G401.6 (cell line): ENCODE measurements around the gene FOXN3.

Experiments
- FAIRE-seq: peaks from 2 replicates; lab custom pipeline; 2012; peaks lifted over from hg19 to GRCh38; lab: Jason Lieb, UNC

The FOXN3 gene

DNA sequence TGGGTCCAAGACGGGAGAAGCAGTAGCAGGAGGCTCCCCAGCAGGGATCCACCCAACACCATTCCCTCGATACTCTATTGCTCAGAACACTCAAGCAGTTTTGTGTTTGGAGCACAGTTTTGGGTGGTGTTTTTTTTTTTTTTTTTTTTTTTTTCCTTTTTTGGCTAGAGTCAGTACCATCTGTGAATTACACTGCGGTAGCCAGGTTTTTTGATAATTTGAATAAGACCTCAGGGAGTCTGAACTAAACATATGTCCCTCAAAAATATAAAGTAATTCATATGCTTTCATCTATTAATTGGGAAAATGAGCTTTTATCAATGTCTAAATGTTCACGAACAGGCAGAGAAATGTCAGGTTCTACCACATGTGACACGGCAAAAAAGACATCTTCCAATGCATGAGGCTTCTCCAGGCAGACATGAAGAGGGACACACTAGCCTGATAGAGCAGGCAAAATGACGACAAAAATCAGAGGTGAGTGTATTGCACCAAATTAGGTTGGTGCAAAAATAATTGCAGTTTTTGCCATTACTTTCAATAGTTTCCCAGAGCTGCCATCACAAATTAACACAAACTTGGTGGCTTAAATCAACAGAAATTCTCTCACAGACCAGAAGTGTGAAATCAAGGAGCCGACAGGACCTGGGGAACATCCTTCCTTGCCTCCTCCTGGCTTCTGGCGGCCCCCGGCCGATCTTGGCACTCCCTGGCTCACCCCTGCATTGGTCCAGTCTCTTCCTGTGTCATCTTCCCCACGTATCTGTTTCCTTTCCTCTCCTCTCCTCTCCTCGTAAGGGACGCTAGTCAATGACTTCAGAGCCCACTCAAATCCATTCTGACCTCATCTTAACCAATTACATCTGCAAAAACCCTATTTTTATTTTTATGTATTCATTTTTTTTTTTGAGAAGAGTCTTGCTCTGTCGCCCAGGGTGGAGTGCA, 33.9 kb downstream of the FOXN3 start:
- no peak for FAIRE-seq

DNA sequence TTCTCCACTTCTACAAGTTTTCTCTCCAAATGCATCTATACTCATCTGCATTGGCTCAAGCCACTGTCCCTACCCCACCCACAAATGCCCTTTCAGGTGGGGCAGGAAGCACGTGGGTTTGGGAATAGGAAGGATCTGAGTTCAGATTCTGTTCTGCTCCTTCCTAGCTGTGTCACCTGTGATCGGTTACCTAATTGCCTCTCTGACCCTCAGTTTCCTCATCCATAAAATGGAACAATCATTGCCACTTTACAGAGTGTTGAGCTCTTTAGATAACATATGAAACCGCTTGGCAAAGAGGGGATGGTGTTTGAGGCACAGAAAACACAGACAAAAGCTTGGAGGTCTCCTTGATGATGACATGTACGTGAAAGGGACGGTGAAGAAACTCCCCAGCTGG, 34.5 kb downstream of the FOXN3 start:
- FAIRE-seq: no peak

DNA sequence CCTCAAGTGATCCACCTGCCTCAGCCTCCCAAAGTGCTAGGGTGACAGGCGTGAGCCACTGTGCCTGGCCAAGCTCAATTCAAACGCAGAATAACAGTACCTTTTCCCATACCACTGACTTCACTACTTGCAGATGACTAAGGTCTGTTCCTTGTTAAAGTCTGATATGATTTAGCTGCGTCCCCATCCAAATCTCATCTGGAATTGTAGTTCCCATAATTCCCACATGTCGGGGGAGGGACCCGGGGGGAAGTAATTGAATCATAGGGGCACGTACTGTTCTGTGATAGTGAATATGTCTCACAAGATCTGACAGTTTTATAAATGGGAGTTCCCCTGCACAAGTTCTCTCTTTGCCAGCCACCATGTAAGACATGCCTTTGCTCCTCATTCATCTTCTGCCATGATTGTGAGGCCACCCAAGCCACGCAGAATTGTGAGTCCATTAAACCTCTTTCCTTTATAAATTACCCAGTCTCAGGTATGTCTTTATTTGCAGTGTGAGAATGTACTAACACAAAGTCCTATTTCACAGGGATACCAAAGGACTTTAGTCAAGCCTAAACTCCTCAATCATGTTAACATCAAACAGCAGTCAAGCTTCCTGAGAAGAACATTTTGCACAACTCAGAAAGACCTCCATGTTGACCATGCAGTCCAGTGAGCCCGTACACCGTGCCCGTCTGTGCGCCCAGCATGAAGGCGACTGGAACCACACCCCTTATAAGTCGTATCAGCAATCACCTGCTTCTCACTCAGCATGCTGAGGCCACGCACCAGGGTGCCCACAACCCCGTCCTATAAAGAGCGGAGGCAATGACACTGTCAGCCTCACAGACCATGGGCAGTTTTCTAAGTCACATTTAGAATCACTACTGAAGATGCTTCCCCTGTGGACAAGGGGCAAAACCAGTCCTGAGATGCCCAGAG, 36.9 kb downstream of the FOXN3 start:
- FAIRE-seq: no peak

DNA sequence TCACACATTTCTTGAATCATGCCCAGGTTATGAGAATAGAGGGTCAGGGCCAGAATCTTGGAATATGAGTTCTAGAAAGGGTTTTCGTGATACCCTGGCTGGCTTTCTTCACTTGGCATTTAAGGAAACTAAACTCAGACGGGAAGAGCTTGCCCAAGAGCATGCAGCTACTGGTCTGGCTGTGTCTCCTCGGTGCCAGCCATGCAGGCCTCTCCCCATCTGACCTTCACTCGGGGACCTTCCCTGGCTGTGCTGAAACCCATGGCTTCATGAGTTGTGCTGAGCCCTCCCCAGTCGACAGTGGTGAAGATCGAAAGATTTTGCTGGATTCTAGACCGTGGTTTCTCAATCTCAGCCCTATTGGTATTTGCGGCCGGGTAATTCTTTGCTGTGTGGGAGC, 38.0 kb downstream of the FOXN3 start:
- no peak for FAIRE-seq

DNA sequence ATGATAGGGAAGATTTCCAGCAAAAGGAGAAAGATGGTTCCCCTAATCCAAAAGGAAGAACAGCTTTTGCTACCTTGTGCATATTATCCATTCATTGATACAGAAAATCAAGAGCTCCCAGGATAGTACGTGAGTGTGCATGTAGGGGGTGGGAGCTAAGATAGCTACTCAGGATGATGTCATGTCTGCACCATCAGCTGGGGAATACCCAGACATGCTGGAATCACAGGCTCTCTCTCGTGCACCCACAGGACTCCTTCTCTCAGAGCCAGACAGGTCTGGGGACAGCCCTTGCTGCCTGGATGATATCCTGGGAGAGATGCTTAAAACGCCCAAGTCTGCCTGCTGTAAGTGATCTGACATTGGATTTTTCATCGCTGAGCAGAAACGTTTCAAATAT, 38.9 kb downstream of the FOXN3 start:
- FAIRE-seq: no peak

DNA sequence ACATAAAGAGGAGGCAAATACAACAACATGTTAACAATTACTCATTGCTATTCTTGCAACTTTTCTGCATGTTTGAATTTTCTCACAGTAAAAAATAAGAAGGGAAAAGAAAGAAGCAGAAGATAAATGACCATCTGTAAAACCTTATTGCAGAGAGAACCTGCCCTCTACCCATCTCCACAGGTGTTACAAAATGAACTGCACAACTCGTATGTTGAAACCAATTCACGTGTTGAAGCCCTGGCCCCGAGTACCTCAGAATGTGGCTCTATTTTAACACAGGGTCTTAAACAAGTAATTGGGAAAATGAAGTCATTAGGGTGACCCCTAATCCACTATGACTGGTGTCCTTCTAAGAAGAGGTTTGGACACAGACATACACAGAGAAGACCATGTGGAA, 39.5 kb downstream of the FOXN3 start:
- no peak for FAIRE-seq

DNA sequence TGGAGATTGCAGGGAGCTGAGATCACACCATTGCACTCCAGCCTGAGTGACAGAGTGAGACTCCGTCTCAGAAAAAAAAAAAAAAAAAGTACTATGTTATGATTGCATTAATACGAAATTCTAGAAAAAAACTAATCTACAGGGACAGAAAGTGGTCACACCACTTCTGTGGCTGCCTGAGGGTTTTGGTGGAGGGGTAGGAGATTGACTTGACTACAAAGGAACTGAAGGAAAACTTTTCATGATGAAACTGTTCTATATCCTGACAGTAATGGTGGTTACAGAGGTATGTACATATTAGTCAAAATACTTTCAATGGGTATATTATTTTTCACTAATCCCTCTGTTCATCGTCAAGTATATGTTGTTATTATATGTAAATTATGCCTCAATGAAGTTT, 42.1 kb downstream of the FOXN3 start:
- FAIRE-seq: no peak

DNA sequence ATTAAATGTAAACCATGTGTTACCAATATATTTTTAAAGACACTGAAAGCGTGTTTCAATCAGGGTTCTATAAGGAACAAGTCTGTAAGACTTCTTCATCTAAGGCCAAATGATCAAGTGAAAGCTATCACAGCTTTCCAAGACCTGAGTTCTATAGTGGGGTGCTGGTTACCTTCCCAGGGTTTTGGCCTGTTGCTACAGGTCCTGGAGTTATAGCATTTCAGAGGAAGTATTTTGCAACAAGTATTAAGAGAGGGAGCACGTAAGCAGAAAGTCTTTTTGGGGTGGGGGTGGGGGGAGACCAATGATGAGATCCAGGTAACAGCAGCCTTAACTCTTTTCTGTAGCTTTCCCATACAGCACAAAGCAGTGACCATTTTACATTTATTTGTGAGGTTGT, 43.8 kb downstream of the FOXN3 start:
- no peak for FAIRE-seq

DNA sequence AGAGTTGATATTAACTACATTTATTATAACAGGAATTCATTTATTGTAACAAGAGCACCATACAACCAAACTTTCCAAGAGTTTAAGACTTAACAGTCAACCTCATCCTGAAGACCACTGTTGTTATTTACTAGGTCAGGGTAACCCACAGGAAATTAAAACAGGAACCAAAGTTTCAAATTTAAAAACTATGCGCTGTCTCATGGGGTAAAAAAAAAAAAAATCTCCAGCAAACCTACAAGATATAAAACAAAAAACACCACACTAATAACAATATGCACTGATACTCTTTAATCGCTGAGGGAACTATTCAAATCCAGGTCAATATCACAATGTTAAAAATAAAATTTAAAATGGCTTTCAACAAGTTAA, 44.5 kb downstream of the FOXN3 start:
- no peak for FAIRE-seq

DNA sequence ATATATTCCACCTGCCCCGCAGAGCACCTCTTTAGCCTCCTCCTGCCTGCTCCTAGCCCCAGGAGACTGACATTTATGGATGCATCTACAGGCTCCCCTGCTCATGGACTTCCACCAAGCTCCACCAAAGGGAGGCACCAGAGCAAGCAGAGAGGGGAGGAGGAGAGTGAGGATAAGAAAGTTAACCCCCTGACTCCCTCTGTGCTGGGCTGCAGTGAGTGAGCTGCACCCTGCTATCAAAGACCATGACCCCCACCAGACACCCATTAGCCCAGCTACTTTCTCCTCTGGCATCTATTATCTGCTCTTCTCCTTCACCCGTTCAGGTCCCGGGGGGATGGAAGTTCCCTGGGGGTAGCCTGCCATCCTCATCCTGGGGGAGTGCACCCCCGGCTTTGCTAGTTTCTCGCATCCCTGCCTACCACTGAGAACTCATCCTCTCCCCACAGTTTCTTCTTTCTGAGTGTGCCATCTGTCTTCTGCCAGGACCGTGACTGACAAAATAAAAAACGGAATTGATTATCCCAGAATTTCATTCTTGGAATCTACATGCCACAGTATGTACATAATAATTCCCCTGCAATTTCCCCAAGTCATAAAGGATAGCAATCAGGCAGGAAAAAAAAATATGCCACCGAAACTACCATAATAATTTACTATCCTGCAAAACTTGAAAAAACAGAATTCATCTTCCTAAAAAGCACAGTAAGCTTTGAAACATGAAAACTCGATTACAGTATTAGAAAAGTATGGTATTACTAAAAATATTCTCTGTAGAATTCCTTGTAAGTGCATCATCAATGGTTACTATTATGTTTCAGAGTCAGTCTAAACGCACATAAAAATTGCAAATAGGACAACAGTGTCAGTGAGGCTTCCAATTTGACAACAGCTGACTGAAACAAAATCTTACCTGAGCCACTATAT, 45.2 kb downstream of the FOXN3 start:
- no peak for FAIRE-seq

DNA sequence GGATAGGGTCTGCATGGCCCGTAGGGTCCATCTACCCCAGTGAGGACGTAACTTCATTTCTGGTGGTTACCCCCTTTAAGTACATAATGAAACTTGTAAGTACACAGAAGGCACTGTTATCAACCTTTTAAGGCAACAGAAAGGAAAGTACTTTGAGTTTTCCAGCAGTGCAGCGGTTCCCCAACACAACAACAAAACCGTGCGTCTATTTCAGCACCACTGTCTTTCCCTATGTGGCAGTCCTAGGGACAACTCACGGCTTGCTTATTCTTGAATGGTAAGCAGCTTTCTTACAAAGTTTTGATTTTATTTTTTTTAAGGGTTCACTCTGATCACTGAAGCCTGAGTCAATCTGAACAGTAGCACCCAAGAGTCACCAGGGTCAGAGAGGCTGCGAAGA, 46.3 kb downstream of the FOXN3 start:
- no peak for FAIRE-seq

DNA sequence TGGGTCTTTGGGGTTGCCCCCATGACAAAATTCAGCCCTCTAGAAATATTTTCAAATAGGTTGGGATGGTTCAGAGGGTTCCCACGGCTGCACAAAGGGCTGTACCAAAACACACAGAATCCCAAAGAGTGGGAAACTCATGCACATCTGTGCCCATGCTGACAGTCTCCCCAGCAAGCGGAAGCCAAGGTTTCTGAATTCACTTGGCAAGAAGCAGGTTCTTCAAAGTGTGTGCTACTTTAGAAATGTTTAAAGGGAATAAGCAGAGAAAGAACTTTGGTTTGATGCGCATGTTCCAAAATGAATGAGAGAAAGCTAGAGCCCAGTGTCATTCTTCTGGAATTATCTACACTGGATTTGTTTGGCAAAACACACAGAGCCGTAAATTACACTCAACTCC, 46.7 kb downstream of the FOXN3 start:
- no peak for FAIRE-seq

DNA sequence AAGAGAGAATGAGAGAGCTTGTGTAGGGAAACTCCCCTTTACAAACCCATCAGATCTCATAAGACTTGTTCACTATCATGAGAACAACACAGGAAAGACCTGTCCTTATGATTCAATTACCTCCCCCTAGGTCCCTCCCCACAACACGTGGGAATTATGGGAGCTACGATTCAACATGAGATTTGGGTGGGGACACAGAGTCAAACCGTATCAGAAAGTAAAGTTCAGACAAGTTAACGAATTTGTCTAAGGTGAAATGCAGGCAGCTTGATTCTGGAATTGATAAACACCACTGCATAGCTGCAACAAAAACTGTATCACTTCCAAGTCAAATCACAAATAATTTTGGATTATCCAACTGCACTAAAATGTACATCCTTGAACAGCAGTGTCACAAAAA, 47.4 kb downstream of the FOXN3 start:
- FAIRE-seq: no peak

DNA sequence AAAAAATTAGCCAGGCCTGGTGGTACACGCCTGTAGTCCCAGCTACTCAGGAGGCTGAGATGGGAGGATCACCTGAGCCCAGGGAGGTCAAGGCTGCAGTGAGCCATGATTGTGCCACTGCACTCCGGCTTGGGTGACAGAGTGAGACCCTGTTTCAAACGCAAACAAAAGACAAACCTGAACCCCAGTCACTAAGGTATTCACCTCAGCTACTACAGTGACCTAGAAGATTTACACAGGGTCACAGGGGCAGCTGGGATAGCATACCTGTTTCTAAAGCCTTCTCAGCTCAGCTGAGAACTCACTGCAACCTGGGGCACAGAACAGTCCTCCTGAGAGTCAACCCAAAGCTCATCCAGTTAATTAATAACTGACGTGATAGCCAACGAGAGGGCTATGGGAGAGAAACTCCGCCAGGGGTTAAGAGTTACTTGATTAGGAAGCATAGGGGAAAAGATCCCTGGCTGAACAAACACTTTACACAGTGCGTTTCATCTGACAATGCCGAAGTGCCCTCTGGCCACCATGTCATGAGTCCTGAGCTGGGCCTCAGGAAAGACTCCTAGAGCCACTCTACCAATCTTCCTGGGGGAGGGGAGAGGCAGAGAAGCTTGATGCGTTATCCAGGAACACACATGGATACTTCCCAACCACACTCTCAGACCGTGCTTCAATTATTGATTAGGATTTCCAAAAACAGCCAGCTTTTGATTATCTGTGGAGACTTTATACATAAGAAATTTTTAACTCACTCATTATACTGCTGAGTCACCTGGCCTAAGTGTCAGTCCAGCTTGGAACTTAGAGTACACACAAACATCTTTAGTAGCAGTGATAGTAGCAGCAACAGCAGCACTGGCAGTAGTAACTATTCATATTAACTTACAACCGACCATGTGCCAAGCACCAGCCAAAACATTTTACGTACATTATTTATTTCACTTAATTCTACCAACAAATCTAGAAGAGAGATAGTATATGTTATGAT, 48.2 kb downstream of the FOXN3 start:
- FAIRE-seq: no peak

DNA sequence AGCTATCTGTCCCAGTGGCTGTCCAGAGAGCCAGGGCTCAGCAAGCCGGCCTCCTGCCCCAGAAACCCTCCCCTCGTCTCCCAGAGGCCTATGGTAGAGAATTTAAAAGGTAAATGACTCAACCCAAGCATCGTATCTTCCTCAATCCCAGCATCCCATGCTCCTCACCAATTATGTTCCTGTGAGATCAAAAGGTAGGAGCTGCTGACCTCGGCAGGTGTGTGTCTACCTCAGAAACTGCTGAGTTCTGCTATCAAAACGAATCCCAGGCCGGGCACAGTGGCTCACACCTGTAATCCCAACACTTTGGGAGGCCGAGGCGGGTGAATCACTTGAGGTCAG, 49.3 kb downstream of the FOXN3 start:
- no peak for FAIRE-seq

DNA sequence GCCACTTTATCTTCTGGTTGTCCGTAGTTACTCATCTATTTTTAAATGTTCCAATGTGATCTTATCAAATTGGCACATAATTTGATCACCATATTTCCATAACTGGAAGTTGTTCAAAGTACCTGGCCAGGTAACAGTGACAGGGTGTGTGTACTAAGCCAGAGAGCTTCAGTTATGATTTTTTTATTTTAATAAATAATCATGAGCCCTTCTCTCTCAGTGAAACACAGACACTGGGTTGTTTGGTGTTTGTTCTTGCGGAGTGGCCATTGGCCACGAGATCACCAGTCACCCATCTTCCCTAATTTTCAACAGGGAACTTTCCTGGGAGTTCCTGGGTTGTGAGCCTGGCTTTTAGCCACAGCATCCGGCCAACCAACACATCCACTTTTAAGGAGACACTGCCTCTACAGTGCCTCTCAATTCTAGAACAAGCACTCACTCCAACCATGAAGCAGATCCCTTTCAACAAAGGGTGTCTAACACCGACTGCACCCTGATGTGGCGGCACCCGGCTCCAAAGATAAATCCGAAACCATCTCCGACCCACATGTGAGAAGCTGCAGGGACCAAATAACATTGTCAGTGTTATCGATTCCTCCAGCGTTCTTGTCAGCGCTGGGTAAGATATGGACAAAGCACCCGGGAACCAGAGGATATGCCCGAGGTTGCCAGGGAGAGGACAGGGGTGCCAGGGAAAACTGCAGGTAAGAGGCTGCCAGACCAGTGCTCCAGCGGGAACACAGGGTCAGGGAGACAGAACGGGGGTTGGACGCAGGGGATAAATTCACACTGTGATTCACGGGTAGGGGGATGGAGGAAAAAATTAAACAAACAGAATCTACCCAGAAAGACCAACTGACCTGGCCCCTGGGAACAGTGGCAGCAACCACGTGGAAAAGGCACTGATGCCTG, 49.9 kb downstream of the FOXN3 start:
- no peak for FAIRE-seq

DNA sequence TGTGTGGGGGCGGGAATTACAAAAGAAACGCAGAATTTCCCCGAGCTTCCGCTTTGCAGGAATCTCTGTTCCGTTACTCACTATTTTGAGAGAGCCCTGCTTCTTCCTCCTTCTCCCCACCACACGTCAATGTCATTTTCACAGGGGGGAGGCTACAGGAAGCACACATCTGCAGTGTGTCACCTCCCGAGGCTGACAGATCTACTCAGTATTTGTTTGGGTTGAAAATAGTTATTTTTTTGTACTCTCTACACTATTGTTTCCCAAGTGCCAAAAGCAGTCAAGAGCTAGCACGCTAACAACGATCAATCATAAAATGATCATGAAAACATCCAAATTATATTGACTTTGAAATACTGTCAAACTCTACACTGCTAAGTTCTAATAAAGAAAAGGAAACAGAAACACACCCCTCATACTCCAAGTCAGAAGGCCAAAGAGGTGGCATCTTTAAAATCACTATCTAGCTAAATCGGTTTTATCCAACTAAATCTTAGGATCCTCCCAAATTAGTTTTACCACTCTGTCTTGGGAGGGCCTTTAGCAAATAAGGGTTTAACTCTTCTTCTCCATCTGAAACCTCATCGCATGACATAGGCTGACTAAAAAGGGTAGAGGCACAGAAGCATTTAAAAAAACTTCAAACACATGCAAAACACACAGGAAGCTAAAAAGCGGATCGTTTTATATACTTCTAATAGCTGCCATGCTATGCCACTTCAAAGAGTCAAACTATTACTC, 51.8 kb downstream of the FOXN3 start:
- FAIRE-seq: no peak

DNA sequence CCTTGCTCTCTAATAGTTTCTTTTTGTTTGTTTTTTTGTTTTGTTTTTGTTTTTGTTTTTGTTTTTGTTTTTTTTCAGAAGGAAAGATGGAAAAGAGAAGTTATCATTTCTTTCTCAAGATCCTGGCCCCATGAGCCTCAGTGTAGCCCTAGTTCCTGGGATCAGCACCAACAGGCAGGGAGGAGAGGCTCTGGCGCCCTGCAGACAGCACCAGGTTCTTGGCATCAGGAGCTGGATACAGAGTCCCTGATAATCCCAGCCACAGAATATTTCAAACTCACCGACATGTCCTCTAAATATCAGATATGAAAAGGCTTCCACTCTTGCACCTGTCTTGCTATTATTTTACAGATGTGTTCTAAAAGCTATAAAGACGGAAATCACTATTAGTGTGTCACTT, 52.7 kb downstream of the FOXN3 start:
- no peak for FAIRE-seq

DNA sequence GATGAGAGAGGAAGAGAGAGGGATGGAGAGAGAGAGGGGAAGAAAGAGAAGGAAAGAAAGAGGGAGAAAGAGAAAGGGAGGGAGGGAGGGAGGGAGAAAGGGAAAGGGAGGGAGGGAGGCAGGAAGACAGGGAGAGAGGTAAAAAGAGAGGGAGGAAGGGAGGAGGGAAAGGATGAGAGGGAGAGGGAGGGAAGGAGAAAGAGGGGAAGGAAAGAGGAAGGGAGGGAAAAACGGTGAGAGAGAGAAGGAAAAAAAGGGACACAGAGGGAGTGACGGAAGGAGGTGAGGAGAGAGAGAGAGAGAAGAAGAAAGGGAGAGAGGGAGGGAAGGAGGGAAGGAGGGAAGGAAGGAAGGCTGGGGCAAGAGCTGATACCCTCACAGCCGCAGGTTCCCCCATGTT, 56.8 kb downstream of the FOXN3 start:
- no peak for FAIRE-seq
